Breast epithelium (tissue), 3 donors: ENCODE results near the gene MRTFB.

Source experiments
- POLR2A ChIP-seq: fragments of 450-650 bp; IDR thresholded peaks from one replicate; pipeline ENCODE4 v1.6.1; 2016; ENCODE audit warnings: antibody characterized with exemption, mild to moderate bottlenecking, moderate library complexity
- TF ChIP-seq, protein P1 (sequence below), 3 donors: fragments of 450-650 bp; IDR thresholded peaks; one replicate each; pipeline ENCODE4 v1.5.1; 2016 to 2017; ENCODE audit warnings: antibody characterized with exemption in 3 of 3, mild to moderate bottlenecking in 3 of 3, moderate library complexity in 3 of 3

DNA sequence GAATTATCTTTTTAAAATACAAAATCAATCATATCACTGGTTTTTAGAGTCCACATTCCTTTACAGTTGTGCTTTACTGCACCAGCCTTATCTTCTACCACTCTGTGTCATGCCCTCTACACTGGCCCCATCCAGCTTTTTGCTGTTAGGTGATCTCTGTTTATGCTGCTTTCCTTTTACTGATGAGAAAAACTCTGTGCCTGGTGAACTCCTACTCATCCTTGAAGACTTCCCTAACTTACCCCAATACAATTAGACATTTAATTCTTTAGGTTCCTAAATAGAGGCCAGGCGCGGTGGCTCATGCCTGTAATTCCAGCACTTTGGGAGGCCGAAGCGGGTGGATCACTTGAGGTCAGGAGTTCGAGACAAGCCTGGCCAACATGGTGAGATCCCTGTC lies 64.6 kb downstream of the MRTFB start:
- TF ChIP-seq, protein P1, sequence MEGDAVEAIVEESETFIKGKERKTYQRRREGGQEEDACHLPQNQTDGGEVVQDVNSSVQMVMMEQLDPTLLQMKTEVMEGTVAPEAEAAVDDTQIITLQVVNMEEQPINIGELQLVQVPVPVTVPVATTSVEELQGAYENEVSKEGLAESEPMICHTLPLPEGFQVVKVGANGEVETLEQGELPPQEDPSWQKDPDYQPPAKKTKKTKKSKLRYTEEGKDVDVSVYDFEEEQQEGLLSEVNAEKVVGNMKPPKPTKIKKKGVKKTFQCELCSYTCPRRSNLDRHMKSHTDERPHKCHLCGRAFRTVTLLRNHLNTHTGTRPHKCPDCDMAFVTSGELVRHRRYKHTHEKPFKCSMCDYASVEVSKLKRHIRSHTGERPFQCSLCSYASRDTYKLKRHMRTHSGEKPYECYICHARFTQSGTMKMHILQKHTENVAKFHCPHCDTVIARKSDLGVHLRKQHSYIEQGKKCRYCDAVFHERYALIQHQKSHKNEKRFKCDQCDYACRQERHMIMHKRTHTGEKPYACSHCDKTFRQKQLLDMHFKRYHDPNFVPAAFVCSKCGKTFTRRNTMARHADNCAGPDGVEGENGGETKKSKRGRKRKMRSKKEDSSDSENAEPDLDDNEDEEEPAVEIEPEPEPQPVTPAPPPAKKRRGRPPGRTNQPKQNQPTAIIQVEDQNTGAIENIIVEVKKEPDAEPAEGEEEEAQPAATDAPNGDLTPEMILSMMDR (IDR thresholded peaks at IDR 0.05) = no peak
- TF ChIP-seq POLR2A = no peak
